Activated gamma-delta T cell treated with Interleukin-2 at 50 U/mL for 16 hours (primary cell): ENCODE measurements around the gene DCTN2.
"Not testable (repeated sequence)": the region's sequence is repeated elsewhere in the genome, so short reads cannot be mapped to it uniquely, and the experiment has no call there.

Source experiments
- DNase-seq: peaks from one replicate; pipeline ENCODE4 v3.0.0-alpha.2; 2020

Gene DCTN2

GRCh38 chr12:57576613-57577160 is 29.7 kb upstream of the DCTN2 start:
- DNase-seq: no peak

GRCh38 chr12:57575771-57576612 is 29.0 kb upstream of the DCTN2 start:
- no peak for DNase-seq

- no peak for DNase-seq
Measured at GRCh38 chr12:57574795-57575194, 27.8 kb upstream of the DCTN2 start.

- DNase-seq: no peak
Measured at GRCh38 chr12:57571926-57572762, 25.2 kb upstream of the DCTN2 start.

- DNase-seq: not testable (repeated sequence)
Measured at GRCh38 chr12:57570438-57570837, 23.4 kb upstream of the DCTN2 start.

- no peak for DNase-seq
Measured at GRCh38 chr12:57569858-57570257, 22.9 kb upstream of the DCTN2 start.

GRCh38 chr12:57568838-57569237 is 21.8 kb upstream of the DCTN2 start:
- DNase-seq: no peak

- DNase-seq: no peak
Measured at GRCh38 chr12:57564178-57564740, 17.3 kb upstream of the DCTN2 start.

- no peak for DNase-seq
Measured at GRCh38 chr12:57563358-57563757, 16.4 kb upstream of the DCTN2 start.

GRCh38 chr12:57561117-57561516 is 14.1 kb upstream of the DCTN2 start:
- DNase-seq: not testable (repeated sequence)

- DNase-seq: no peak
Measured at GRCh38 chr12:57560516-57560915, 13.5 kb upstream of the DCTN2 start.

- no peak for DNase-seq
Measured at GRCh38 chr12:57558864-57559263, 11.9 kb upstream of the DCTN2 start.

GRCh38 chr12:57554897-57555296 is 7.9 kb upstream of the DCTN2 start:
- DNase-seq: no peak

GRCh38 chr12:57554453-57554852 is 7.5 kb upstream of the DCTN2 start:
- no peak for DNase-seq

GRCh38 chr12:57553343-57554202 is 6.6 kb upstream of the DCTN2 start:
- DNase-seq: no peak

- DNase-seq: no peak
Measured at GRCh38 chr12:57552835-57553313, 5.9 kb upstream of the DCTN2 start.

- no peak for DNase-seq
Measured at GRCh38 chr12:57552306-57552651, 5.3 kb upstream of the DCTN2 start.

- no peak for DNase-seq
Measured at GRCh38 chr12:57551637-57552305, 4.8 kb upstream of the DCTN2 start.

- no peak for DNase-seq
Measured at GRCh38 chr12:57550641-57551549, 3.9 kb upstream of the DCTN2 start.

- DNase-seq: peak; percentile 53
Measured at GRCh38 chr12:57549909-57550640, 3.1 kb upstream of the DCTN2 start, which contains the start of gene KIF5A. TSS of gene KIF5A (plus strand) at chr12:57550044. CDS start at chr12:57550272, 228 bp downstream.
